Astrocyte of the cerebellum (primary cell): ENCODE results near the gene MPPED1.

ENCODE experiments used
- DNase-seq: peaks from one replicate; pipeline ENCODE4 v3.0.0-alpha.2; 2011; ENCODE audit warnings: low read depth
- H3K4me3 ChIP-seq: 2 replicates; pipeline ENCODE4 v1.5.1; 2011; ENCODE audit warnings: mild to moderate bottlenecking, low read depth, low read length, moderate library complexity
- CTCF ChIP-seq: IDR thresholded peaks from 2 replicates; pipeline ENCODE4 v1.5.1; 2012; ENCODE audit warnings: low read length, low read depth, moderate library complexity, mild to moderate bottlenecking; ENCODE audit errors: missing control alignments
- in situ Hi-C: cut with HindIII; loops from 2 replicates; pipeline ENCODE4 v1.10.0; 2017; ENCODE audit warnings: low sequenced_read_pairs

The MPPED1 gene

GRCh38 chr22:43533656-43534428 is 122.0 kb downstream of the MPPED1 start:
- no peak for DNase-seq
- in situ Hi-C loops, result no loop called here
- H3K4me3 ChIP-seq, result no peak overlapping the region
- no peak for TF ChIP-seq CTCF

- in situ Hi-C loops, result no loop called here
- no peak for TF ChIP-seq CTCF
- H3K4me3 ChIP-seq, result no peak overlapping the region
- DNase-seq, result no peak
These were observed 123.1 kb downstream of the MPPED1 start for GRCh38 chr22:43534916-43535315.

- TF ChIP-seq CTCF, result no peak
- DNase-seq, result no peak
- in situ Hi-C loops, result no loop called here
- no peak overlapping the region for H3K4me3 ChIP-seq
These were observed 123.5 kb downstream of the MPPED1 start for GRCh38 chr22:43535336-43535735.

- TF ChIP-seq CTCF, result no peak
- in situ Hi-C loops, result no loop called here
- no peak for DNase-seq
- H3K4me3 ChIP-seq, result no peak overlapping the region
These were observed 123.9 kb downstream of the MPPED1 start for GRCh38 chr22:43535741-43536140.

- H3K4me3 ChIP-seq, result no peak overlapping the region
- no peak for DNase-seq
- in situ Hi-C loops, result no loop called here
- no peak for TF ChIP-seq CTCF
These were observed 125.3 kb downstream of the MPPED1 start for GRCh38 chr22:43537019-43537585.

- in situ Hi-C loops, result no loop called here
- DNase-seq, result no peak
- no peak overlapping the region for H3K4me3 ChIP-seq
- TF ChIP-seq CTCF, result no peak
These were observed 128.0 kb downstream of the MPPED1 start for GRCh38 chr22:43539572-43540528.
